ENCODE measurements around the gene OTOGL. TPM values are rescaled to one million over a fixed set of nuclear protein-coding genes. Genes with fewer than 3 reads are reported as not detected.
"Not testable (repeated sequence)": the region's sequence is repeated elsewhere in the genome, so short reads cannot be mapped to it uniquely, and the experiment has no call there.

The OTOGL gene
- total RNA-seq, 2 experiments from 2014 or later, result not detected

GRCh38 chr12:80142640-80143039 is 43.3 kb downstream of the OTOGL start:
- no TSS peak for BruUV-seq (replicated peaks)
- H3K4me2 ChIP-seq (ENCODE audit: low read length), result no peak overlapping the region
- no peak for TF ChIP-seq CTCF (conservative IDR thresholded peaks at IDR 0.05; ENCODE audit: low read length)
- no peak for TF ChIP-seq EZH2phosphoT487 (IDR thresholded peaks at IDR 0.05; ENCODE audit: borderline replicate concordance, low read depth, low read length)
- no peaks in the 10 kb centered on the region for H4K20me1 ChIP-seq (ENCODE audit: insufficient read depth, low read length)
- H3K9me3 ChIP-seq (ENCODE audit: low read length), result no peaks in the 10 kb centered on the region
- CTCF ChIA-PET (ENCODE audit: unreplicated experiment), result no interaction called here
- no peak for DNase-seq (ENCODE audit: low spot score)
- H3K79me2 ChIP-seq (ENCODE audit: insufficient read depth, low read depth, low read length), result no peaks in the 10 kb centered on the region
- H3K27ac ChIP-seq (ENCODE audit: low read depth, low read length, poor library complexity, severe bottlenecking), result no peak overlapping the region
- H3K9me2 ChIP-seq (ENCODE audit: insufficient read depth, low read length), result no peaks in the 10 kb centered on the region
- intact Hi-C loops (cut with micrococcal nuclease; ENCODE audit: unreplicated experiment), result no loop called here
- no peak overlapping the region for H3K4me3 ChIP-seq (ENCODE audit: low read depth, low read length, poor library complexity, severe bottlenecking)
- H3K36me3 ChIP-seq (ENCODE audit: insufficient read depth, low read length), result no peaks in the 10 kb centered on the region
- no peaks in the 10 kb centered on the region for H3K4me1 ChIP-seq (ENCODE audit: insufficient read depth, low read length, poor library complexity, severe bottlenecking)
- no peak overlapping the region for H2AFZ ChIP-seq (ENCODE audit: low read length)
- POLR2A ChIA-PET, result no interaction called here

- ChIA-PET CTCF (ENCODE audit: unreplicated experiment) (no interaction called here), POLR2A (no interaction called here)
- Histone ChIP-seq H3K4me2 (ENCODE audit: low read length) (no peak overlapping the region), H3K9me2 (ENCODE audit: insufficient read depth, low read length) (no peaks in the 10 kb centered on the region), H3K79me2 (ENCODE audit: insufficient read depth, low read depth, low read length) (no peaks in the 10 kb centered on the region), H3K4me1 (ENCODE audit: insufficient read depth, low read length, poor library complexity, severe bottlenecking) (no peaks in the 10 kb centered on the region), H2AFZ (ENCODE audit: low read length) (no peak overlapping the region), H3K27ac (ENCODE audit: low read depth, low read length, poor library complexity, severe bottlenecking) (no peak overlapping the region), H4K20me1 (ENCODE audit: insufficient read depth, low read length) (no peaks in the 10 kb centered on the region), H3K9me3 (ENCODE audit: low read length) (no peaks in the 10 kb centered on the region), H3K36me3 (ENCODE audit: insufficient read depth, low read length) (no peaks in the 10 kb centered on the region), H3K4me3 (ENCODE audit: low read depth, low read length, poor library complexity, severe bottlenecking) (no peak overlapping the region)
- no TSS peak for BruUV-seq (replicated peaks)
- DNase-seq (ENCODE audit: low spot score), result no peak
- intact Hi-C loops (cut with micrococcal nuclease; ENCODE audit: unreplicated experiment), result no loop called here
- TF ChIP-seq CTCF (conservative IDR thresholded peaks at IDR 0.05; ENCODE audit: low read length) (no peak), EZH2phosphoT487 (IDR thresholded peaks at IDR 0.05; ENCODE audit: borderline replicate concordance, low read depth, low read length) (no peak)
These were observed 44.2 kb downstream of the OTOGL start for GRCh38 chr12:80143537-80143936.

GRCh38 chr12:80149547-80150313 is 50.4 kb downstream of the OTOGL start:
- H4K20me1 ChIP-seq (ENCODE audit: insufficient read depth, low read length); POLR2A ChIA-PET; H3K9me2 ChIP-seq (ENCODE audit: insufficient read depth, low read length); H3K9me3 ChIP-seq (ENCODE audit: low read length); H3K4me1 ChIP-seq (ENCODE audit: insufficient read depth, low read length, poor library complexity, severe bottlenecking); intact Hi-C loops (cut with micrococcal nuclease; ENCODE audit: unreplicated experiment); BruUV-seq (replicated peaks); H3K79me2 ChIP-seq (ENCODE audit: insufficient read depth, low read depth, low read length); H3K27ac ChIP-seq (ENCODE audit: low read depth, low read length, poor library complexity, severe bottlenecking); CTCF ChIA-PET (ENCODE audit: unreplicated experiment); H3K4me2 ChIP-seq (ENCODE audit: low read length); DNase-seq (ENCODE audit: low spot score); H2AFZ ChIP-seq (ENCODE audit: low read length); H3K4me3 ChIP-seq (ENCODE audit: low read depth, low read length, poor library complexity, severe bottlenecking); H3K36me3 ChIP-seq (ENCODE audit: insufficient read depth, low read length): not testable (repeated sequence)
